Measurements from ENCODE around the gene MYT1.

The MYT1 gene

DNA sequence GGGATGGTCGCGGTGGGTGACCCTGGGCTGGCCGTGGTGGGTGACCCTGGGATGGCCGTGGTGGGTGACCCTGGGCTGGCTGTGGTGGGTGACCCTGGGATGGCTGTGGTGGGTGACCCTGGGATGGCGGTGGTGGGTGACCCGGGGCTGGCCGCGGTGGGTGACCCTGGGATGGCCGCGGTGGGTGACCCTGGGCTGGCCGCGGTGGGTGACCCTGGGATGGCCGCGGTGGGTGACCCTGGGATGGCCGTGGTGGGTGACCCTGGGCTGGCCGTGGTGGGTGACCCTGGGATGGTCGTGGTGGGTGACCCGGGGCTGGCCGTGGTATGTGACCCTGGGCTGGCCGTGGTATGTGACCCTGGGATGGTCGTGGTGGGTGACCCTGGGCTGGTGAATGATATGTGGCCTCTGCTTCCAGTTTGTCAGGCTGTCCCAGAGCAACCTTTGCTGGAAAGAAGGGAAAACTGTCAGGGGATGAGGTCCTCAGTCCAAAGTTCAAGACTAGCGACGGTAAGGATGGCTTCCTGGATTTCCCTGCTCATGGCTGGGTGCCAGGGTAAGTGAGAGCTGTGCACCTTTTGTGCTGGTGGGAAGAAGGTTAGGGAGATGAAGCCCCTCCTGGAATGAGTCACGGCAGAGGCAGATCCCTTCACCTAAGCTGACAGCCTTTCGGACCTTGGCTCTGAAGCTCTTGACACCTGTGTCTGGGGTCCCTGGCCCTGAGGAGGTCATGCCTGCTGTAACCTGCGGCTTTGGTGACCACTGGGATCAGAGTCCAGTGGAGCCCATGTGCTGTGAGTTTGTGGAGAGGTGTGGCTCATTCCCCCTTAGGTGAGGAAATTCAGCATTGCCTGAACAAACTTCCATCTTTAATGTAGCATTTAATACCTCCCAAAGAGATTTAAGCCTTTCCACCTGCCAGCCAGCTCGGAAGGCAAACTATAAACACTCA is 72.2 kb downstream of the MYT1 start:
- DNase-seq = no peak

DNA sequence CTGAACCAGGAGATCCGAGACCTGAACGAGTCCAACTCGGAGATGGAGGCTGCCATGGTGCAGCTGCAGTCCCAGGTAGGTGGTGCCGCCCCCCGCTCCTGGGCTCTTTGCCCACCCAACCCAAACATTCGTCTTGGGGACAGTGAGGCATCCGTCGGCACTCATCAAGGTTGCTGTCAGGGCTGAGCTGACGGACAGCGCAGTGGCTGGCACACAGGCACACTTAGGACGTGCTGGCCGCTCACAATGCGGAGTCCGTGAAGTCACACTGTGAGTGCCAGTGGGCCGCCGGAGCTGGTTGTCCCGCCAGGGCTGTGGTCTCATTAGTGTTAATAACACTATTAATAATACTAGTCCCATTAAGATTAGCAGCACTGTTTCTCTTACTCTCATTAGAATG is 73.1 kb downstream of the MYT1 start:
- no peak for DNase-seq

DNA sequence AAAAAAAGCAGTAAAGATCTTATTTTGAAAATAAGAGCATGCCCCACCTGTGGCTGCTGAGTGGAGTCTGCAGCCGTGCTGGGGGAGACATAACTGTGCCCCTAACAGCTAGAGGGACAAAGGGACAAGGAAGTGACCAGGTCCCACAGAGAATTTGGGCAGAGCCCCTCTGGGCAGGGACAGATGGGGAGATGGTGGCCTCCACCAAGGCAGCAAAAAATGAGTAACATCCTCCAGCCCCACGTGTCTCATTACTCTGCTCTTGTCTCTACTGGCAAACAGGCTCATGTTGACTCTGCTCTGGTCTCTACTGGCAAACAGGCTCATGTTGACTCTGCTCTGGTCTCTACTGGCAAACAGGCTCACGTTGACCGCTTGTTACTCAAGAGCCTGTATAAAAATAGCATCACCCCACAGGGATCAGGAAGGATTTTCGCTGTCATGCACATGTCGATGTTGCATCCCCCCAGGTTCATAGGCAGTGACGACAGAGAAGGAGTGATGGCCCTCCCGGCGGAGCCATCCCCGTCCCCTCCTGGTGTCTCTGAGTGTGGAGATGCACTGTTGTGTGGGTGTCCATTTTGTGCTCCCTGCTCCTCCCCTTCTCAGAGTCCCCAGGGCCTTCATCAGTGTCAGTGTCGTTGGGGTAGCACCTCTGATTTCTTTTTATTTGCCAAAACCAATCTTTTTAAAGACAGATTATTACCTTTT is 74.0 kb downstream of the MYT1 start:
- DNase-seq = no peak

DNA sequence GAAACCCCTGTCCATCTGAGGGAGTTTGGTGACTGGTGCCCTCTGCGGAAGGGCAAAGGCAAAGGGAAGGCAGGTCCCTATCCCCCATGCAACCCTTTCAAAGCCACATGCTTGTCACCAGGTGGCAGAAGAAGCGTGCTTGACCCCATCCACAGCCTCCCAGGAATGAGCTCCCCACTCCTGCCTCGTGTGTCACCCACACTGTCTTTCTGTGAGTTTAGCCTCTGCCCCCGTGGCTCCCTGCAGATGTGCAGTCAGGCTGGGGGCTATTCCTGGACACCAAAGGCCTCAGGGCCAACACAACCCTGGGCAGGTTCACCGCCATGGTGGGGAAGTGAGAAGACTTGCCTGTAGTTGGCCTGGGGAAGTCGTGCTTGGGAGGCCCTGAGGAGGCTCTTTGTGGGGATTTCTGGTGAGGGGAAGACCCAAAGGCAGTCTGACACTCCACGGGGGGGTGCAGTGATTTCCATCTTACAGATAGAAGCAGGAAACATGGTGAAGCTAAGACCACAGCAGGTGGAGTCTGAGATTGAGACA is 74.7 kb downstream of the MYT1 start:
- DNase-seq = no peak

DNA sequence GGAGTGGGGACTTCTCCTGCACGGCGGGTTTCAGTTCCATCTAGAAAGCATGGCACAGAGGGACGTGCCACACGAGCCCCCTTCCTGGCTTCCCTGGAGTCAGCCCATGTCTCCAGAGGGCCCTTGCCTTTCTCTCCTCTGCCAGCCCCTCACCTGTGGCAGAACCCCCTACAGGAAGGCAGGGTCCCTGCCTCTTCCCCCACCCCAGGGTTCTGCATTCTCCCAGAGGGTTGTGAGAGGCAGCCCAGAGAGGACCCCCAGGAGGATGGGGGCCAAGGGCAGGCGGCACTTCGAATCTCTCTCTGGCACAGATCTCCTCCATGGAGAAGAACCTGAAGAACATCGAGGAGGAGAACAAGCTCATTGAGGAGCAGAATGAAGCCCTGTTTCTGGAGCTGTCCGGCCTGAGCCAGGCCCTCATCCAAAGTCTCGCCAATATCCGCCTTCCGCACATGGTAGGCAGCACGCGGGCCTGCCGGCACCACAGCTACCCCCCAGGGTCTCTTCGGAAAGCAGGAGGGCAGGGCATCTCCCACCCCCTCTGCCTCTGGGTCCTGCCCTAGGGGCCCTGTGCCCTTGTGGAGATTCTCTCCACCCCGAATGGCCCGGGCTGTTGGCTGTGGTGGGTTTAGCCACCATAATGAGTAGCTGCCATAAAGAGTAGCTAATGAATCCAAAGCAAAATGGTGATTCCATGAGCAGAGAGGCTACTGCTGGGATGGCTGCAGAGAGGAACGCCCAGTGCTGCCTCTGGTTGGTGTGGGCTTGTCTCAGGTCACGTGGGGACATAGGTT is 75.4 kb downstream of the MYT1 start:
- no peak for DNase-seq

DNA sequence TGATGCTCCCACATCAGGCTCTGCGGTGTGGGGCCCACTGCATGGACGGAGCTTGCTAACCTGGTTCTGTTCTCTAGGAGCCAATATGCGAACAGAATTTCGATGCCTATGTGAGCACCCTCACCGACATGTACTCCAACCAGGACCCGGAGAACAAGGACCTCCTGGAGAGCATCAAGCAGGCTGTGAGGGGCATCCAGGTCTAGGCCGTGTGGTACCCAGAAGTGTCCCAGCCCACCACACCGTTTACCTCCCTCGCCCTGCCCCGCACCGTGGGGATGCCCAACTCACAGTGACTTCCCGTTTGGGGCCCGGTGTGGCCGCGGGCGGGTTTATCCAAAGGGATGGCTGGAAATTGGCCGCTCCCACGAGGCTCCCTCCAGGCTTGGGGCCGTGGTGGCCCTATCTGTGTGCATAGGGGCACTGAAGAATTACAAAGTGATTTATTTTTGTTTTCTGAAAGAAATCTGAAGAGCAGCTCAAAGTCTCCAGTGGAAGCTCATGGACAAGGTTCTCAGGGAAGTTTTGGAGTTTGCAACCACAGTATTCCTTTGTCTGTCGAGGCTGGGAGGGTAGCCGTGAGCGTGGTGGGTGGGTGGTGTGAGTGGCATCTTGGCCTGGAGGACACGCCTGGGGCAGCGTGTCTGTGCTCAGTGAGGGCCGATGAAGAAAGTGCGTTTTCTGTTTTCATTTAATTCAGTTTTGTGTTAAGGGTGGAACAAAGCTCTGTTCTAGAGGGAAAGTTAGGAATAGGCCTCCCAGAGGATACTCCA is 76.2 kb downstream of the MYT1 start:
- no peak for DNase-seq

DNA sequence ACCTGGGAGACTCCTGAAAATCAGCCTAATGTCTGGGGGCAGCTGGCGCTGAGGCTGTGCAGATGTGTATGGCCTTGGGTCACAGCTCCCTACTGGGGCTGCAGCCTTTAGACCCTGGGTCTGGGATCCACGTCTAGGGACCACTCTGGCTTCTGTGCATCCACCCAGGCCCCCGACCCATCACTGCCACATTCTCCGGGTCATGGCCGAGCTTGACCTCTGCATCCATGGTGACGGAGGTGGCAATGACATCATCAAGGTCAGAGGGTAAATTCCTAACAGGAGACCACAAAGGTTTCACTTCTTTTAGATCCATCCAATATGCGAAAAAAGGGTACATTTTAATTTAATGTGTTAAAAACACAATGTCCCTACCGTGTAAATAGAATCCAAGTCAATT is 76.8 kb downstream of the MYT1 start:
- no peak for DNase-seq

DNA sequence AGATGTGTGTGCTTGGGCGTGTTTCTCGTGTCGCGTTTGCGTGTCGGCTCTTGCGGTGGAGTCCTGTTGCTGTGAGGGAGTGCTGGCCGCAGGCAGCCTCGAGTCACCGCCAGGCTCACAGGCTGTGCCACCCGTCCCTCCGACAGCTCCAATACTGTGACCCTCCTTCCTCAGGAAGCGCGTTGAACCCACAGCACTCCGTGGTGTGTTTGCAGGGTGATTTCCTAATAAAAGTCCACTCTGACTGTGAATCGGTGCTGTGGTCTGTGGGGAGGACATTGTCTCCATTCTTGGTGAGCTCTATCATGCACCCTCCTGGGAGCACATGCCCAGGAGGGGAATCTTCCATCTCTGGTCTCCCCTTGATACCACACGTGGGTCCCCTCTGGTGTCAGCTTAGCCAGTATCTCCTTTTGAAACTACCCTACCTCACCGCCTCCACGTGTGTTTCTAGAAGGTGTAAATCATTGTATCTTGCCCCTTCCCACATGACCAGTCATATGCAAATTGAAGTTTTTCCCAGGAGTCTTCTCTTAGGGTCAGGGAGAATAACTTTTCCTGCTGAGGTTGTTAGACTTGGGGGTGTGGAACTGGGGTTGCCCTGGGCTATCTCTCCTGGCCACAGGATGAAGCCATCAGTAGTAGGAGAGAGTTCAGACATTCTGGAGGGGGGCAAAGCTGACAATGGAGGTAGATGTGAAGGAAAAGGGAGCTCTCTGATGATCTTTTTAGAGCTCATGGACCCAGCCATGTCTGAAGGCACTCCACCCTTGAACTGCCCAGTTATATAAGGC is 77.9 kb downstream of the MYT1 start:
- no peak for DNase-seq

DNA sequence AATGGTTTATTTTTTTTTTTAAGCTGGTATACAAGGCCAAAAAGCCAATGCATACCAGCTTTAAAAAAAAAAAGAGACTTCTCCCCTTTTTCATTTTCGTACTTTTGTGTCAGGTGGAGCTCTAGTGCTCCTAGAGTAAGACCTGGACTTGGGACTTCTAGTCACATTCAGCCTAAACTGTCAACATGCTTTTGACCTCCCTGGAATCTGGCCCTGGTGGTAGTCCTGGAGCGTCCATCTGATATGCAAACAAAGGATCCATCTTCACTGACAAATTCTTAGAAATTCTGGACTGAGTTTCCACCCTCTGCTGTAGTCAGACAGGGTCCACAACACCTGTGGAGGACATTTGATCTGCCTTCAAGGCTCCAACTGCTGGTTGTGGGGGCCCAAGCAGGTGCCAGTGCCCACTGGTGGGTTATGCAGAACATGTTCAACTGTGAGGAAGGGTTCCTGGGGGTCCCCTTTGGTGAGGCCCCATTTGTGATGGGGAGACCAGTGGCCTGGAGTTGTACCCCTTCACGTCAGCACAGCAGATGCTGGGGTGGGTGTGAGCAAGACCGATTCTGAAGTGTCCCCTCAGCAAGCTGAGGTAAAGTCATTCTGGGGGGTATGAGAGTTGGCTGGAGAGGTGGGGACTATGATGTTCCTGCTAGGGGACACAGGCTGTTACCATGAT is 78.7 kb downstream of the MYT1 start:
- DNase-seq = no peak

DNA sequence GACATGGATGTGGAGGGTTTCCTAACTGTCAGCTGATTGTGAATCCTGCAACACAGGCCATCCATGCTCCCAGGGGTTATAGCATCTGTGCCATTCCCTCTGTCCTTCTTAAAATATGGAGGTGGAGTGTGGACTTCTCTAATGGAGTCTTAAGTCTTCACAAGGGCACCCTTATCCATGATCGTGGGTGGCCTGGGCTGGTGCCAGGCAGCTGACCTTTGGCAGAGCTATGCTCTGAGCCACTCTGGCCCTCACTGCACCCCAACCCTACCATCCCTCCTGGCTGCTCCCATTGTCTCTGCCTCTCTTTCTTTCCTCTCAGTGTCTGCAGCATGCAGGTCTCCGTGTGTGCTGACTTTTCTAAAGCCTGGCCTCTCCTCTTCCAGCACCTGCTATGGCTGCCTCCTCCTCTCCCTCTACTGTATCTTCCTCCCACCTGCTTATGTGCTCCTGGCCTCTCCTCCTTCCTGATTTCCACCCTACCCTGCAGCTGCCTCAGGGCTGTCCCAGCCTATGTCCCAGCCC is 80.1 kb downstream of the MYT1 start:
- no peak for DNase-seq

DNA sequence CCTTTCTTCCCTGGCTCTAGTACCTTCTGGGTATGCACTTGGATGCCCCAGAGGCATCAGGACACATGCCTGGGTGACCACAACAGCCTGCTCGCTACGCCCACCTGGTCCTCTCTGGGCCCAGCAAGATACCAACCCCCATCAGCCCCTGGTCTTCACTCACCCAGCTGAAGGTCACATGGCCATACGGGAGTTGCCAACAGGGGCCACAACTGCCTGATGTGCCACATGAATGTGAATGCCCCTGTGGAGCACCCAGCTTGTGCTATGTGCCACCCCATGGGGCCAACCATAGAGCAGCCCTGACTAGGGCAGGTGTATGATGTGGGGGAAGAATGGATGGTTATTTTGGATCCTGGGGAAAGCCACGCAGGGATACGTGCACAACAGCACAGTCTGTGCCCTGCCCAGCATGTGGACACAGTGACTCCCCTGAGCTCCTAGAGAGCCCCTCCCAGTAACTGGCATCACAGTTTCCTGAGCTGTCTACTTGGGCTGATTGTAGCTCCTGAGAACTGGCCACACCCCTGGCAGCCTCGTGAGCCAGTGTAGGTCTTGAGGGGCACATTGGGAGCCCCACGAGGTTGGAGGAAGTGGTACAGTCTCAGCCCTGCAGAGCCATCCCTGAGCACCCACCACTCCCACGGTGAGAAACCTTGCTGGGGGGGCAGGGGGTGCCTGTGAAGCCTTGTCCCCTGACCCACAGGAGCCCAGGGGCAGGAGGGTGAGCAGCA is 80.8 kb downstream of the MYT1 start:
- no peak for DNase-seq

DNA sequence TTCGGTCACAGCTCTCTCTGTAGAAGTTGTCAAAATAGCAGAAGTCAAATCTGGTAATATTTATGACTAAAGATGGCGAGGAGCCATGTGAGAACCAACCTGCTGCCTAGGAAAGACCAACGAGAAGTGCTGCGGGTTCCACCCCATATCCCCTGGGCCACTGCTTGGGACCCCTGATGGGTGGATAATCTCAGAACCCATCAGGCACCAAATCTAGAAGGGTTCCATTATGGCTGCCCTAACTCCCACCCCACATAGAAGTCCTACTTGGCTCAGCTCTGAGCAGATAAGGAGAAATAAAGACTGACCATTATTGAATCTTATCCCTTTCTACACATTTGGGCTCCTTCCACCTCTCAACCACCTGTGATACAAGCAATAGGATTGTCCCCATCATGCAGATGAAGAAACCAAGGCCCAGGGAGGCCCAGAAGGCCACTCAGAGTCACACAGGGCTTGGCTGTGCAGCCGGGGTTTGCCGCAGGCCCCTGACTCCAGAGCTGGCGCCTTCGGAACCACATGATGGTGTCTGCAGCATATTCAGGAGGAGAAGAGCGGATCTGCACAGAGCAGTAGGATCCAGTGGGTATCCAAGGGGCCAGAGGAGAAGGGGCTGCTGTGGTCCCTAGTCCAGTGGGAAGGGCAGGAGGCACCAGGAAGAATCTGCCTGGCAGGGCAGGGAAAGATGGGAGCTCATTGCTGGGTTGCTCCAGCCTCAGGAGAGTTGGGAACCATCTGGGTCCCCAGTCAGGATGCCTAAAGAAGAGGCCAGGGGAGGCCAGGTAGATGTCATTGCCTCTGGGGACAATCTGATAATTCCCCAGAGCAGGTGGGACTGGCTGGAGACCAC is 81.7 kb downstream of the MYT1 start:
- DNase-seq = no peak

DNA sequence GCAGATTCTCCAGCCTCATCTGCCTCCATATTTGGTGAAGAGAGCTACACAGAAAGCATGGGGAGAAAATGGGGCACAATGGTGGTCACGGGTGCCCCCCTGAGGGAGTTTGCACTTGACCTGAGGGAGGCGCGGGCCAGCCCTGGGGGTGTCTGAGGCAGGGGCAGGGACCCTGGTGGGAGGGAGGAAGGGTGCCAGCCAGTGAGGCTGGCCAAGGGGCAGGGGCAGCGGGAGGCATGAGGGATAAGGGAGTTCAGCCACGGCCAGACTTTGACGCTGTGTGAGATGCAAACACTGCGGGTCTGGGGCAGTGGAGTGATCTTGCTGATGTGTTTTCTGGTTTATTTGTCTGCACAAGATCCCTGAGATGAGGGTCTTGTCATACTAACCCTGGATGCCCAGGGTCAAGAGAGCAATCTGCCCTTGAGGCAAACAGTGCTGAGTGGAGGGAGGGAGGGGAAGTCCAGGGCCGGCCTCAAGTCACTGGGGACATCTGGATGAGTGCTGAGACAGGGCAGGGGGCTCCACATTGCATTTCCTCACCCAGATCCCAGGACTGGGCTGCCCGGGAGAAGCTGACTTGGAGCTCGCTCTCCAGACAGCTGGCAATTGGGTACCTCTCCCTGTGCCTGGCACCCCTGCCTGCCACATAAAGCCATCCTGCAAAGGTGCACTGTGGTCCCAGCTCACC is 82.5 kb downstream of the MYT1 start:
- DNase-seq = no peak

DNA sequence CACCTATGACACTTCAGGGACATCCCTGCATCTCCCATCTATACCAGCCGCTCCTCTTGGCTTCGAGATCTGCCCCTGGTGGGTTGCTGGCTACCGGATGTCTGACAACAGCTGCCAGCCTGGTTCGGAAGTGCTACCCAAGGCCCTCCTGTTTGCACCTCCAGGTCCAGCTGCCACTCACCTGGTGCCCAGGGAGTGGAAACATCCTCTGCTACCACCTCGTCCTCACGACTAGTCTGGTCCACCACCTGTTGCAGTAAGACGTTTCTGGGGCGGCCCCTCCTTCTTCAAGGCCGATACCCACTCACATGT is 83.0 kb downstream of the MYT1 start:
- DNase-seq = no peak

DNA sequence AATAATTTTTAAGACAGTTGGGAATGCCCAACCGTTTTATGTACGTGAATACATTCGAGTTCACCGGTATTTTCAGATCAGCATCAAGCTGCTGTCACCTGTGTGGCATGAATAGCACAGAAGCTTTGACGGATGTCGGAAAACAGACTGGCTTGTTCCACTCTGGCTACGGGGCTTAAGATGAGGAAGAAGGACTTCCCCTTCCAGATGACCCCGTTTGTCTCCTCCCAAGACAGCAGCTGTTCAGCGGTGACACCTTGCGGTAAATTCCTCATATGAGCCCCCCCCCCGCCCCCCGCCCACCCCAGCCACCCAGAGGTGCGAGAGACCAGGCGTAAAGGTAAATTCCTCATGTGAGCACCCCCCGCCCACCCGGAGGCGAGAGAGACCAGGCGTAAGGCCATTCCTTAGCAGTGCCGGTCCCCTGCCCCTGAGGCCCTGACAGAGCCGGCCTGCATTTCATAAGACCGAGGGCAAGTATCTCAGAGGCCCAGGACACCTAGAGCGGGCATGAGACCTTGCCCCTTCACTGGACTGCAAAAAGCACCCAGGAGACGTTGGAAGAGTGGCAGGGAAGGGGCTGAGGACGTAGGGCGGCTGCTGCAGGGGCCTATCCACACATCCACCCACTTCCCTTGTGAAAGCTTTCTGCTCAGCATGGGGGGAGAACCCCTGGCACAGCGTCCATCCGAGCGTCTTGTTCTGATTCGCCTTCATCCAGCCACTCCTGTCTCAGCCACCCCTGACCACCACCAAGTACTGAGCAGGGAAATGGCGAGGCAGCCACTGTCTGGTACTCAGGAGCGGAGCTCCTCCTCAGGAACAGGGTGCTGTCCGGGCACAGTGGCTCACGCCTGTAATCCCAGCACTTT is 84.0 kb downstream of the MYT1 start:
- no peak for DNase-seq

DNA sequence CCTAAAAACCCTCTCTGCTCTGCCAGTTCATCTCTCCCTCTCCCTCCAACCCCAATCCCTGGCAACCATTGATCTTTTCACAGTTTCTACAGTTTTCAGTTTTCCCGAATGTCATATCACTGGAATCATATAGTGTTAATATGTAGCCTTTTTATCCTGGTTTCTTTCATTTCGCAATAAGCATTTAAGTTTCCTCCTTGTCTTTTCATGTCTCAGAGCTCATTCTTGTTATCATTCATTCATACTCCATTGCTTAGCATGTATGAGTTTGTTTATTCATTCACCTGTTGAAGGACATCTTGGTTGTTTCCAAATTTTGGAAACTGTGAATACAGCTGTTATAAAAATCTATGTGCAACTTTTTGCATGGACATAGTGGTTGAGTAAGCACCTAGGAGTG is 85.8 kb downstream of the MYT1 start:
- DNase-seq = no peak

DNA sequence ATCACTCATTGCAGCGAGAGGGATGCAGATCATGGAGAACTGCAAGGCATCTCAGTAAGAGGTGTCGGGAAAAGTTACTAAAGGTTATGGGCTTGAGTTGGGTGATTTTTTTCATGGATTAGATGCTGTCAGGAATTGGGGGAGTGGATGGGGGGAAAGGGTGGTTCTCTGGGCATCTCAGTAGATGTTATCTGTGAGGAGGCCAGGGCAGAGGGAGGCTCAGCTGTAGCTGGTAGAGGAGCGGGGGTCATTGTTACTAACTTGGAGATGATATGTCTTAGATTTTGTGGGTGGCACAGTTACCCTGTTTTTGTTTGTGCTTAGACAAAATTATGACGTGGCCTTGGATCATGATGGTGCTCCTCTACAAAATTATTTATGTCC is 88.7 kb downstream of the MYT1 start:
- no peak for DNase-seq

DNA sequence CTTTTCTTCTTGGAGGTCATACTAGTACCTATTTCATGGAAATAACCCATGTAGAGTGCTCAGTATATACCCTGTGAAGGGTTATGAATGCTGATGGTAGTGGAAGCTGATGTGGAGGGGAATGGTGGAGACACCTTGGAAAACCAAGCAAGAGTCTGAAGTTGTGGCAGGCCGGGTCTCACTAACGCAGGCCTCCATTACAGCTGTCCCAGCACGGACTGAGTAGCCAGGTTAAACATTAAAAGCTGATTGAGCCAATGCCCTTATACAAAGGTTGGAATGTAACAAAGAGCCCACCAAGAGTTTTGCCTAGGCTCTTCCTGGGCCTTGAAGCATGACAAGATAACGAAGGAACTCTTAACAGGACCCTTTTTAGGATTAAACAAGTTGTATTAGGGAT is 89.2 kb downstream of the MYT1 start:
- no peak for DNase-seq
